WERI-Rb-1 (cell line): ENCODE results near the gene ATP2C1.

Experiments used
- DNase-seq: peaks from one replicate; pipeline ENCODE4 v3.0.0-alpha.2; 2020
- H3K27ac ChIP-seq: fragments of 250-450 bp; sonication (Bioruptor Pico); 2 replicates; pipeline ENCODE4 v1.5.1; 2020; ENCODE audit warnings: mild to moderate bottlenecking, moderate library complexity
- H3K27me3 ChIP-seq: fragments of 250-450 bp; sonication (Bioruptor Pico); 2 replicates; pipeline ENCODE4 v1.5.1; 2021; ENCODE audit warnings: mild to moderate bottlenecking, low read depth, moderate library complexity; ENCODE audit not compliant: insufficient read depth, severe bottlenecking
- H3K36me3 ChIP-seq: fragments of 250-450 bp; sonication (Bioruptor Pico); 2 replicates; pipeline ENCODE4 v1.5.1; 2020; ENCODE audit warnings: mild to moderate bottlenecking, moderate library complexity
- H3K4me3 ChIP-seq: 2 replicates; pipeline ENCODE4 v1.5.1; 2011; ENCODE audit warnings: low read depth, mild to moderate bottlenecking, control low read depth, low read length
- H3K9me3 ChIP-seq: fragments of 250-450 bp; sonication (Bioruptor Pico); 2 replicates; pipeline ENCODE4 v1.5.1; 2021; ENCODE audit warnings: mild to moderate bottlenecking, moderate library complexity; ENCODE audit not compliant: severe bottlenecking
- TF ChIP-seq, protein P1 (sequence below): IDR thresholded peaks from 2 replicates; pipeline ENCODE4 v1.5.1; 2011; ENCODE audit warnings: low read depth, mild to moderate bottlenecking, control low read depth, inconsistent platforms, low read length

The ATP2C1 gene

DNA sequence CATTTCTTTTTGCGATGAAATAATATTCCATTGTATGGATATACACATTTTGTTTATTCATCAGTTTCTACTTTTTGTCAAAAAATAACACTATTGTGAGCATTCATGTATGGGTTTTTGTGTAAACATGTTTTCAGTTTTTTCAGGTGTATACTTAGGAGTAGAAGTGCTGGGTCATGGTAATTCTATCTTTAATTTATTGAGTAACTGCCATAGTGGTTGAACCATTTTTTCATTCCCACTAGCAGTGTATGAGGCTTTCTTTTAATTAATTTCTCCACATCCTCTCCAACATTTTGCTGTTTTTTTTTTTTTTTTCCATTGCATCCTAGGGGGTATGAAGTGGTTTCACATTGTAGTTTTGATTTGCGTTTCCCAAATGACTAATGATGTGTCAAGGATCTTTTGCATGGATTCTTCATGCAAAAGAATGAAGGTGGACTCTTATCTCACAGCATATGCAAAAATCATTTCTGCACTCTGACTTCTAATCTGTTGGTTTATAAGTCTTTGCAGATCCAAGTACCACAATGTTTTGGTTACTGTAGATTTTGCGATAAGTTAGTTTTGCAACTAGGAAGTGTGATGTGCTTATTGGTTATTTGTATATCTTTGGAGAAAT, 12.6 kb downstream of the ATP2C1 start:
- no peak overlapping the region for H3K4me3 ChIP-seq
- TF ChIP-seq, protein P1, sequence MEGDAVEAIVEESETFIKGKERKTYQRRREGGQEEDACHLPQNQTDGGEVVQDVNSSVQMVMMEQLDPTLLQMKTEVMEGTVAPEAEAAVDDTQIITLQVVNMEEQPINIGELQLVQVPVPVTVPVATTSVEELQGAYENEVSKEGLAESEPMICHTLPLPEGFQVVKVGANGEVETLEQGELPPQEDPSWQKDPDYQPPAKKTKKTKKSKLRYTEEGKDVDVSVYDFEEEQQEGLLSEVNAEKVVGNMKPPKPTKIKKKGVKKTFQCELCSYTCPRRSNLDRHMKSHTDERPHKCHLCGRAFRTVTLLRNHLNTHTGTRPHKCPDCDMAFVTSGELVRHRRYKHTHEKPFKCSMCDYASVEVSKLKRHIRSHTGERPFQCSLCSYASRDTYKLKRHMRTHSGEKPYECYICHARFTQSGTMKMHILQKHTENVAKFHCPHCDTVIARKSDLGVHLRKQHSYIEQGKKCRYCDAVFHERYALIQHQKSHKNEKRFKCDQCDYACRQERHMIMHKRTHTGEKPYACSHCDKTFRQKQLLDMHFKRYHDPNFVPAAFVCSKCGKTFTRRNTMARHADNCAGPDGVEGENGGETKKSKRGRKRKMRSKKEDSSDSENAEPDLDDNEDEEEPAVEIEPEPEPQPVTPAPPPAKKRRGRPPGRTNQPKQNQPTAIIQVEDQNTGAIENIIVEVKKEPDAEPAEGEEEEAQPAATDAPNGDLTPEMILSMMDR, result no peak
- no peaks in the 10 kb centered on the region for H3K9me3 ChIP-seq
- no peaks in the 10 kb centered on the region for H3K27me3 ChIP-seq
- H3K27ac ChIP-seq, result no peak overlapping the region
- no peaks in the 10 kb centered on the region for H3K36me3 ChIP-seq
- DNase-seq, result no peak

DNA sequence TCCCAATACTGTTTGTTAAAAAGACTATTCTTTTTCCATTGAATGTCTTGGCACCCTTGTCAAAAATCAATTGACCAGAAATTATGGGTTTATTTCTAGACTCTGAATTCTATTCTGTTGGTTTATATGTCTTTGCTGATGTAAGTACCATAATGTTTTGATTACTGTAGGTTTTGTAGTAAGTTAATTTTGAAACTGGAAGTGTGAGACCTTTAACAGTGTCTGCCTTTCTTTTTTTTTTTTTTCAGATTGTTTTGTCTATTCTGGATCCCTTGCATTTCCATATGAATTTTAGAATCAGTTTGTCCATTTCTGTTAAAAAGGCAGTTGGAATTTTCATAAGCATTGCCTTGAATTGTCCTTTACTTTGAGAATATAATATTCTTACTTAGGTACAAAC, 13.6 kb downstream of the ATP2C1 start:
- H3K27me3 ChIP-seq, result no peaks in the 10 kb centered on the region
- TF ChIP-seq, protein P1, result no peak
- no peaks in the 10 kb centered on the region for H3K9me3 ChIP-seq
- no peaks in the 10 kb centered on the region for H3K36me3 ChIP-seq
- H3K4me3 ChIP-seq, result no peak overlapping the region
- H3K27ac ChIP-seq, result no peak overlapping the region
- DNase-seq, result no peak

DNA sequence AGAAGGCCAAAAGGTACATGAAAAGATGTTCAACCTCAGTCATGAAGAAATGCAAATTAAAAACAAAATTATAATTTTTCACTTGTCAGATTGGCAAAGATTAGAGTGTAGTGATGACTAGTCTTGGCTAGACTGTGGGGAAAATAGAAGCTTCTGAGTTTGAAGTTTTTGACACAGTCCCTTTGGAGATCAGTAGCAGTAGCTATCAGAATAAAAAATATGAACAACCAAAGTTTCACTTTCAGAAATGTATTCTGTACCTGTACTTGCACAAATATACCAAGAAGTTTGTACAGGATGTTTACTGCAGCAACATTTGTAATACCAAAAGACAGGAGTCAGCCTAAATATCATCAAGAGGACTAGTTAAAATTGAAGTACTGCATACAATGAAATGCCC, 14.1 kb downstream of the ATP2C1 start:
- Histone ChIP-seq H3K27ac (no peak overlapping the region), H3K27me3 (no peaks in the 10 kb centered on the region), H3K4me3 (no peak overlapping the region), H3K36me3 (no peaks in the 10 kb centered on the region), H3K9me3 (no peaks in the 10 kb centered on the region)
- TF ChIP-seq, protein P1, result no peak
- no peak for DNase-seq

DNA sequence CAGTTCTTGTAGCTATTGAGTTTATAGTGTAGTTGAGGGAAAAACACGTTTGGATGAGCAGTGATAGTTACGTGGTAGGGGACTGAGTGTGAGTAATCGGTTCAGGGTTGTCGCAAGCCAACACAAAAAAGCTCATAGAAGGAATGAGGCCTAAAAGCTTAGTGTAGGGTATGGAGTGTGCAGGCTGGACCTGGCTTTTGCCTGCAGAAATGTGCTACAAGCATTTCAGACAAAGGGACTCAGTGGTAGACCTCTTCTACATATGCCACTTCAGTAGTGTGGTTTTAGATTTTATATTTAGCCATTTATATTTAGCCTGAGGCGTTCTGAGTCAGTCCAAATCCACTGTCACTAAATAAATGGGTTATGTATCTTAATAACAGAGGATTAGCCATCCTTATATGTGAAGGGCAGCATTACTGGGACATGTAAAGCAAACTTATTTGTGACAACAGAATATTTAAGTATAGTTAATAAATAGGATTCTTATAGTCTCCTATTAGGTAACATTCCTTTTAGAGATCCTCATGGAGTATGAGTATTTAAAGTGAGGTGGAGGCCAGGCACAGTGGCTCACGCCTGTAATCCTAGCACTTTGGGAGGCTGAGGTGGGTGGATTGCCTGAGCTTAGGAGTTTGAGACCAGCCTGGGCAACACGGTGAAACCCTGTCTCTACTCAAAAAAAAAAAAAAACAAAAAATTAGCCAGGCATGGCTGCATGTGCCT, 21.8 kb downstream of the ATP2C1 start:
- peaks cover 35% of the 10 kb centered on the region for H3K36me3 ChIP-seq
- H3K4me3 ChIP-seq, result no peak overlapping the region
- no peak for DNase-seq
- H3K27me3 ChIP-seq, result no peaks in the 10 kb centered on the region
- no peak overlapping the region for H3K27ac ChIP-seq
- peaks cover 4% of the 10 kb centered on the region for H3K9me3 ChIP-seq
- TF ChIP-seq, protein P1, result no peak

GRCh38 chr3:130916507-130917167, 22.8 kb downstream of the ATP2C1 start:
- no peak overlapping the region for H3K4me3 ChIP-seq
- H3K27me3 ChIP-seq, result no peaks in the 10 kb centered on the region
- H3K27ac ChIP-seq, result no peak overlapping the region
- TF ChIP-seq, protein P1, result no peak
- DNase-seq, result no peak
- H3K9me3 ChIP-seq, result peaks cover 7% of the 10 kb centered on the region
- peaks cover 35% of the 10 kb centered on the region for H3K36me3 ChIP-seq
